EH (cell line): ENCODE results near the gene NEK2.

Source experiments
- DNase-seq: peaks from one replicate; pipeline ENCODE4 v3.0.0-alpha.2; 2015; ENCODE audit warnings: low read depth

NEK2 gene

GRCh38 chr1:211650904-211651303 is 24.5 kb downstream of the NEK2 start:
- DNase-seq: no peak

- DNase-seq: peak; percentile 65
Measured at GRCh38 chr1:211648980-211649934, 26.2 kb downstream of the NEK2 start.

GRCh38 chr1:211648336-211648735 is 27.1 kb downstream of the NEK2 start:
- no peak for DNase-seq

GRCh38 chr1:211647711-211648121 is 27.7 kb downstream of the NEK2 start:
- DNase-seq: no peak

GRCh38 chr1:211646566-211646965 is 28.9 kb downstream of the NEK2 start:
- no peak for DNase-seq

- DNase-seq: peak; percentile 35
Measured at GRCh38 chr1:211645601-211646000, 29.8 kb downstream of the NEK2 start.

GRCh38 chr1:211644653-211645052 is 30.8 kb downstream of the NEK2 start:
- no peak for DNase-seq

GRCh38 chr1:211643324-211644212 is 31.9 kb downstream of the NEK2 start:
- DNase-seq: peak; percentile 24

GRCh38 chr1:211642870-211643269 is 32.6 kb downstream of the NEK2 start:
- DNase-seq: no peak

- DNase-seq: no peak
Measured at GRCh38 chr1:211641942-211642341, 33.5 kb downstream of the NEK2 start.

GRCh38 chr1:211641044-211641800 is 34.2 kb downstream of the NEK2 start:
- no peak for DNase-seq

GRCh38 chr1:211640301-211640630 is 35.2 kb downstream of the NEK2 start:
- DNase-seq: no peak

GRCh38 chr1:211639475-211640300 is 35.7 kb downstream of the NEK2 start:
- peak; percentile 96 for DNase-seq

GRCh38 chr1:211638689-211639101 is 36.7 kb downstream of the NEK2 start:
- peak; percentile 65 for DNase-seq

- DNase-seq: no peak
Measured at GRCh38 chr1:211638246-211638645, 37.2 kb downstream of the NEK2 start.

- peak; percentile 29 for DNase-seq
Measured at GRCh38 chr1:211637066-211637465, 38.4 kb downstream of the NEK2 start.

- DNase-seq: peak; percentile 88
Measured at GRCh38 chr1:211636575-211637029, 38.8 kb downstream of the NEK2 start.

- peak; percentile 19 for DNase-seq
Measured at GRCh38 chr1:211635597-211636205, 39.7 kb downstream of the NEK2 start.

- no peak for DNase-seq
Measured at GRCh38 chr1:211634931-211635330, 40.5 kb downstream of the NEK2 start.

GRCh38 chr1:211634461-211634860 is 41.0 kb downstream of the NEK2 start:
- DNase-seq: no peak

GRCh38 chr1:211633524-211633846 is 41.9 kb downstream of the NEK2 start:
- DNase-seq: no peak
